Adipose tissue (tissue), 3 donors: ENCODE data around the gene NXT1. TPM values are rescaled to one million over a fixed set of nuclear protein-coding genes. Genes with fewer than 3 reads are reported as not detected.
"Not testable (repeated sequence)": the region's sequence is repeated elsewhere in the genome, so short reads cannot be mapped to it uniquely, and the experiment has no call there.

Experiments
- H3K27ac ChIP-seq: one replicate; pipeline ENCODE4 v1.5.1; 2013; ENCODE audit warnings: low read depth, low read length
- whole genome bisulfite sequencing, 3 donors: extraction: QIAGEN DNeasy Blood & Tissue Kit; methylation state at CpG; one replicate each; pipeline ENCODE4 v1.1.7; 2013; 5-methylcytosine and 5-hydroxymethylcytosine counted together
- polyA plus RNA-seq, 3 donors: library from polyadenylated mRNA; stranded (reverse); fragments of 200-250 nt; gene quantifications; one replicate each; pipeline ENCODE4 v1.2.3, GENCODE V29; 2013
- donor health status: healthy with polysubstance abuse.
- donor health status: Bipolar disorder and iron deficiency.
- donor health status: healthy.

NXT1 gene
- polyA plus RNA-seq, 3 donors, result 9.8 to 38.8 (median 27.1) TPM

GRCh38 chr20:23325107-23325506 lies 25.5 kb upstream of the NXT1 start:
- WGBS, 3 donors, result 59 to 85% (median 82%) methylated on average over 3 of the region's 3 CpGs
- no peak overlapping the region for H3K27ac ChIP-seq

- WGBS, 3 donors, result 74 to 91% (median 88%) methylated on average over 8 of the region's 8 CpGs
- no peak overlapping the region for H3K27ac ChIP-seq
These were observed 23.8 kb upstream of the NXT1 start for GRCh38 chr20:23326774-23327173.

GRCh38 chr20:23327617-23328333 lies 22.8 kb upstream of the NXT1 start:
- no peak overlapping the region for H3K27ac ChIP-seq
- WGBS, 3 donors, result 88 to 94% (median 94%) methylated on average over 15 of the region's 15 CpGs

- WGBS, 3 donors, result 71 to 80% (median 73%) methylated on average over 8 of the region's 8 CpGs
- H3K27ac ChIP-seq, result no peak overlapping the region
These were observed 18.9 kb upstream of the NXT1 start for GRCh38 chr20:23331450-23332350.

GRCh38 chr20:23332467-23332866 lies 18.1 kb upstream of the NXT1 start:
- 40 to 79% (median 65%) methylated on average over 2 of the region's 2 CpGs for WGBS, 3 donors
- H3K27ac ChIP-seq, result no peak overlapping the region

- 53 to 61% (median 54%) methylated on average over 3 of the region's 3 CpGs for WGBS, 3 donors
- H3K27ac ChIP-seq, result no peak overlapping the region
These were observed 16.5 kb upstream of the NXT1 start for GRCh38 chr20:23334111-23334510.

GRCh38 chr20:23335521-23335920 lies 15.1 kb upstream of the NXT1 start:
- H3K27ac ChIP-seq, result no peak overlapping the region
- WGBS, 3 donors, result 89 to 96% (median 92%) methylated on average over 4 to 5 of the region's 5 CpGs

- no peak overlapping the region for H3K27ac ChIP-seq
- 91 to 92% (median 91%) methylated on average over 5 of the region's 5 CpGs for WGBS, 3 donors
These were observed 14.1 kb upstream of the NXT1 start for GRCh38 chr20:23336476-23336875.

- H3K27ac ChIP-seq, result no peak overlapping the region
These were observed 13.3 kb upstream of the NXT1 start for GRCh38 chr20:23337312-23337711.

GRCh38 chr20:23339986-23340385 lies 10.6 kb upstream of the NXT1 start:
- H3K27ac ChIP-seq, result no peak overlapping the region
- WGBS, 3 donors, result 67 to 80% (median 78%) methylated on average over 13 of the region's 13 CpGs

GRCh38 chr20:23340524-23340923 lies 10.1 kb upstream of the NXT1 start:
- H3K27ac ChIP-seq, result no peak overlapping the region
- 40 to 43% (median 41%) methylated on average over 9 of the region's 9 CpGs for WGBS, 3 donors

- WGBS, 3 donors, result 60 to 83% (median 74%) methylated on average over 2 of the region's 2 CpGs
- H3K27ac ChIP-seq, result no peak overlapping the region
These were observed 9.5 kb upstream of the NXT1 start for GRCh38 chr20:23341073-23341472.

GRCh38 chr20:23343590-23343989 lies 7.0 kb upstream of the NXT1 start:
- no peak overlapping the region for H3K27ac ChIP-seq
- 96 to 100% (median 98%) methylated on average over 1 of the region's 1 CpG for WGBS, 3 donors

GRCh38 chr20:23344336-23344735 lies 6.3 kb upstream of the NXT1 start:
- no peak overlapping the region for H3K27ac ChIP-seq
- 47 to 61% (median 56%) methylated on average over 5 of the region's 5 CpGs for WGBS, 3 donors

GRCh38 chr20:23346002-23346401 lies 4.6 kb upstream of the NXT1 start:
- H3K27ac ChIP-seq, result no peak overlapping the region
- WGBS, 3 donors, result 92 to 93% (median 93%) methylated on average over 4 of the region's 4 CpGs

- H3K27ac ChIP-seq, result no peak overlapping the region
- WGBS, 3 donors, result 80 to 90% (median 86%) methylated on average over 6 of the region's 6 CpGs
These were observed 2.8 kb upstream of the NXT1 start for GRCh38 chr20:23347791-23348190.

GRCh38 chr20:23348510-23348909 lies 2.1 kb upstream of the NXT1 start:
- 89 to 94% (median 91%) methylated on average over 6 of the region's 6 CpGs for WGBS, 3 donors
- H3K27ac ChIP-seq, result not testable (repeated sequence)

GRCh38 chr20:23349338-23350195 lies 1.0 kb upstream of the NXT1 start:
- H3K27ac ChIP-seq, result peak overlapping the region; percentile 90
- WGBS, 3 donors, result 5 to 7% (median 7%) methylated on average over 23 of the region's 23 CpGs
